Panc1 (cell line): ENCODE measurements around the gene TULP1. TPM values are rescaled to one million over a fixed set of nuclear protein-coding genes. Genes with fewer than 3 reads are reported as not detected.

ENCODE experiments used
- ATAC-seq: fragments of 200-7000 bp; cut with Tn5 transposase; 2 replicates; pipeline ENCODE4 v1.9.1; 2020; ENCODE audit warnings: mild to moderate bottlenecking, moderate library complexity
- BruUV-seq: library from RNA; stranded (reverse); fragments of 400-500 nt; replicated peaks from 2 replicates; lab custom pipeline; 2021; lab: Mats Ljungman, UMichigan
- CTCF ChIA-PET: fragments of 300-600 bp; sonication (Branson Sonifier 250); formaldehyde crosslinking; loops from one replicate; lab custom pipeline; 2022; ENCODE audit warnings: antibody characterized with exemption; lab: Charles Lee
- POLR2A ChIA-PET: fragments of 300-600 bp; sonication (Branson Sonifier 250); formaldehyde crosslinking; loops from one replicate; lab custom pipeline; 2022; ENCODE audit warnings: antibody characterized with exemption; lab: Charles Lee
- DNase-seq: peaks from one replicate; pipeline ENCODE4 v3.0.0-alpha.2; 2010; ENCODE audit warnings: low read depth, low spot score
- H3K27ac ChIP-seq: 2 replicates; pipeline ENCODE4 v1.5.1; 2011; ENCODE audit warnings: mild to moderate bottlenecking, low read length, inconsistent platforms
- H3K27me3 ChIP-seq: fragments of 200-500 bp; sonication (Bioruptor generic); 2 replicates; pipeline ENCODE4 v1.6.0; 2014; ENCODE audit warnings: low read length, inconsistent platforms; ENCODE audit not compliant: control insufficient read depth, insufficient read depth
- H3K36me3 ChIP-seq: fragments of 200-500 bp; sonication (Bioruptor generic); 2 replicates; pipeline ENCODE4 v1.5.1; 2014; ENCODE audit warnings: inconsistent platforms, mild to moderate bottlenecking, low read length, moderate library complexity; ENCODE audit not compliant: control insufficient read depth, insufficient read depth
- H3K4me1 ChIP-seq: 2 replicates; pipeline ENCODE4 v1.5.1; 2011; ENCODE audit warnings: inconsistent platforms, mild to moderate bottlenecking, low read length, moderate library complexity; ENCODE audit not compliant: control insufficient read depth, insufficient read depth
- H3K4me3 ChIP-seq, 2 experiments: 2 replicates each; pipeline ENCODE4 v1.5.1; 2011 to 2012; ENCODE audit warnings: low read depth in 2 of 2, low read length in 2 of 2, mild to moderate bottlenecking in 2 of 2, inconsistent platforms in 1 of 2, moderate library complexity in 1 of 2
- H3K9me3 ChIP-seq: fragments of 200-500 bp; sonication (Bioruptor generic); 2 replicates; pipeline ENCODE4 v1.5.1; 2014; ENCODE audit warnings: low read depth, mild to moderate bottlenecking, inconsistent platforms, low read length, moderate library complexity; ENCODE audit not compliant: control insufficient read depth, insufficient read depth
- POLR2AphosphoS5 ChIP-seq: IDR thresholded peaks from 2 replicates; pipeline ENCODE4 v1.6.1; 2012; ENCODE audit warnings: mild to moderate bottlenecking, low read depth, low read length, moderate library complexity
- SIN3A ChIP-seq: IDR thresholded peaks from 2 replicates; pipeline ENCODE4 v1.6.1; 2012; ENCODE audit warnings: low read depth, mild to moderate bottlenecking, low read length, moderate library complexity, borderline replicate concordance; ENCODE audit not compliant: insufficient read depth
- TCF7L2 ChIP-seq: IDR thresholded peaks from 2 replicates; pipeline ENCODE4 v1.6.1; 2011; ENCODE audit warnings: mild to moderate bottlenecking, low read depth, low read length, inconsistent platforms
- in situ Hi-C: cut with HindIII; loops from 2 replicates; pipeline ENCODE4 v1.10.0; 2016; ENCODE audit warnings: low sequenced_read_pairs, low pct_unique_long_range_greater_than_20kb
- intact Hi-C: fragments of 100-400 bp; cut with micrococcal nuclease; formaldehyde crosslinking; loops from one replicate; pipeline ENCODE4 v1.10.0; 2022; ENCODE audit not compliant: unreplicated experiment
- total RNA-seq: library from RNA; stranded (reverse); gene quantifications from one replicate; pipeline ENCODE4 v1.2.1, GENCODE V29; 2021; ENCODE audit not compliant: unreplicated experiment
- TF ChIP-seq, protein P1 (sequence below): fragments of 450-650 bp; IDR thresholded peaks from 2 replicates; pipeline ENCODE4 v1.5.1; 2017; ENCODE audit warnings: mild to moderate bottlenecking
- TF ChIP-seq, protein P2 (sequence below), 2 experiments: IDR thresholded peaks; 2 replicates each; pipeline ENCODE4 v1.6.1; 2011 to 2012; ENCODE audit warnings: low read depth in 2 of 2, control low read depth in 1 of 2, low read length in 1 of 2, mild to moderate bottlenecking in 1 of 2, moderate library complexity in 1 of 2; ENCODE audit not compliant: insufficient read depth in 1 of 2

Gene TULP1
- total RNA-seq, 1 experiment from 2014 or later = not detected

DNA sequence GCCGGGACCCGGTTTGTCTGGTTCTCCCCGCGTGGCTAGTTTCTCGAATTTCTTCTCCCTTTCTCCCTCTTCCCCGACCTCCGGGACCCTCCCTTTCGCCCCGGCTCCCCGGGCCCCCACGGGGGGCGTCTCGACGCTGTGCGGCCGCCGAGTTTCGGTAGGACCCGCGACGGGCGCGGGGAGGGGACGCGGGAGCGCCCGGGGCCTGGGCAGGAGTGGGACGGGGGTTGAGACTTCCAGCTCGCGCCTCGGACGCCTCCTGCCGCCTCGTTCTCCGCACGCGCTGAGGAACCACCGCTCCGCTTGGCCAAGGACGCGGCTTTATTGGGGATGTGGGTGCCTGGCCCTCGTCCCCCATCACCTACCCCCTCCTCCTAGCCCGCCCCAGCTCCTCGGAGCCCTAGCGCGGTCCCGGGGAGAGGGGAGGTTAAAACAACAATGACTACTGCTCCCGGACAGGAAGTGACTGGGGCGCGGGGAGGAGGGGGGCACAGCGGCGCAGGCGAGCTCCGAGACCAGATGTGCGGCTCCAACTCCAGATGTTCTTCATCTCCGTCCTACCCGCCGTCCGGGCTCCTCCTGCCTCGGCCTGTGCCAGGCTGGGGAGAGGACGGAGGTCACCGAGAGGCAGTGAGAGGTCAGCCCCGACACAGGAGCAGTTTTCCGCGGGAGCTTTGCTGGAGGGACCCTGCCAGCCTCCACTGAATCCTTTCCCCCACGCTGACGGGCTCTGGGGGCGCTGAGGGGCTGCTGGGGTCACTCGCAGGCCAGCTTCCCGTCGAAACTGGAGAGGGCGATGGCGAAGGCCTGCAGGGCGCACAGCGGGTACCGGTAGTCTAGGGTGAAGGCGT is 14.9 kb downstream of the TULP1 start:
- Histone ChIP-seq H3K27ac (peak overlapping the region; percentile 82), H3K9me3 (no peaks in the 10 kb centered on the region), H3K4me3 (peak overlapping the region; percentile 60 to 70), H3K36me3 (no peaks in the 10 kb centered on the region; the same call in 1 of the 2 replicates), H3K27me3 (no peaks in the 10 kb centered on the region), H3K4me1 (peaks cover 4% of the 10 kb centered on the region)
- in situ Hi-C loops (no loop called here), intact Hi-C loops (no loop called here)
- CTCF ChIA-PET = no interaction called here
- no TSS peak for BruUV-seq
- POLR2A ChIA-PET = no interaction called here
- TF ChIP-seq, protein P1, sequence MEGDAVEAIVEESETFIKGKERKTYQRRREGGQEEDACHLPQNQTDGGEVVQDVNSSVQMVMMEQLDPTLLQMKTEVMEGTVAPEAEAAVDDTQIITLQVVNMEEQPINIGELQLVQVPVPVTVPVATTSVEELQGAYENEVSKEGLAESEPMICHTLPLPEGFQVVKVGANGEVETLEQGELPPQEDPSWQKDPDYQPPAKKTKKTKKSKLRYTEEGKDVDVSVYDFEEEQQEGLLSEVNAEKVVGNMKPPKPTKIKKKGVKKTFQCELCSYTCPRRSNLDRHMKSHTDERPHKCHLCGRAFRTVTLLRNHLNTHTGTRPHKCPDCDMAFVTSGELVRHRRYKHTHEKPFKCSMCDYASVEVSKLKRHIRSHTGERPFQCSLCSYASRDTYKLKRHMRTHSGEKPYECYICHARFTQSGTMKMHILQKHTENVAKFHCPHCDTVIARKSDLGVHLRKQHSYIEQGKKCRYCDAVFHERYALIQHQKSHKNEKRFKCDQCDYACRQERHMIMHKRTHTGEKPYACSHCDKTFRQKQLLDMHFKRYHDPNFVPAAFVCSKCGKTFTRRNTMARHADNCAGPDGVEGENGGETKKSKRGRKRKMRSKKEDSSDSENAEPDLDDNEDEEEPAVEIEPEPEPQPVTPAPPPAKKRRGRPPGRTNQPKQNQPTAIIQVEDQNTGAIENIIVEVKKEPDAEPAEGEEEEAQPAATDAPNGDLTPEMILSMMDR = no peak
- TF ChIP-seq TCF7L2 = no peak
- no peak for TF ChIP-seq SIN3A
- no peak for TF ChIP-seq POLR2AphosphoS5
- TF ChIP-seq, protein P2, sequence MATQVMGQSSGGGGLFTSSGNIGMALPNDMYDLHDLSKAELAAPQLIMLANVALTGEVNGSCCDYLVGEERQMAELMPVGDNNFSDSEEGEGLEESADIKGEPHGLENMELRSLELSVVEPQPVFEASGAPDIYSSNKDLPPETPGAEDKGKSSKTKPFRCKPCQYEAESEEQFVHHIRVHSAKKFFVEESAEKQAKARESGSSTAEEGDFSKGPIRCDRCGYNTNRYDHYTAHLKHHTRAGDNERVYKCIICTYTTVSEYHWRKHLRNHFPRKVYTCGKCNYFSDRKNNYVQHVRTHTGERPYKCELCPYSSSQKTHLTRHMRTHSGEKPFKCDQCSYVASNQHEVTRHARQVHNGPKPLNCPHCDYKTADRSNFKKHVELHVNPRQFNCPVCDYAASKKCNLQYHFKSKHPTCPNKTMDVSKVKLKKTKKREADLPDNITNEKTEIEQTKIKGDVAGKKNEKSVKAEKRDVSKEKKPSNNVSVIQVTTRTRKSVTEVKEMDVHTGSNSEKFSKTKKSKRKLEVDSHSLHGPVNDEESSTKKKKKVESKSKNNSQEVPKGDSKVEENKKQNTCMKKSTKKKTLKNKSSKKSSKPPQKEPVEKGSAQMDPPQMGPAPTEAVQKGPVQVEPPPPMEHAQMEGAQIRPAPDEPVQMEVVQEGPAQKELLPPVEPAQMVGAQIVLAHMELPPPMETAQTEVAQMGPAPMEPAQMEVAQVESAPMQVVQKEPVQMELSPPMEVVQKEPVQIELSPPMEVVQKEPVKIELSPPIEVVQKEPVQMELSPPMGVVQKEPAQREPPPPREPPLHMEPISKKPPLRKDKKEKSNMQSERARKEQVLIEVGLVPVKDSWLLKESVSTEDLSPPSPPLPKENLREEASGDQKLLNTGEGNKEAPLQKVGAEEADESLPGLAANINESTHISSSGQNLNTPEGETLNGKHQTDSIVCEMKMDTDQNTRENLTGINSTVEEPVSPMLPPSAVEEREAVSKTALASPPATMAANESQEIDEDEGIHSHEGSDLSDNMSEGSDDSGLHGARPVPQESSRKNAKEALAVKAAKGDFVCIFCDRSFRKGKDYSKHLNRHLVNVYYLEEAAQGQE (IDR thresholded peaks at IDR 0.05; ENCODE audit: insufficient read depth in 1 of 2, low read depth in 2 of 2, low read length in 1 of 2) = no peak
- peak; percentile 20 for ATAC-seq
- DNase-seq = no peak

DNA sequence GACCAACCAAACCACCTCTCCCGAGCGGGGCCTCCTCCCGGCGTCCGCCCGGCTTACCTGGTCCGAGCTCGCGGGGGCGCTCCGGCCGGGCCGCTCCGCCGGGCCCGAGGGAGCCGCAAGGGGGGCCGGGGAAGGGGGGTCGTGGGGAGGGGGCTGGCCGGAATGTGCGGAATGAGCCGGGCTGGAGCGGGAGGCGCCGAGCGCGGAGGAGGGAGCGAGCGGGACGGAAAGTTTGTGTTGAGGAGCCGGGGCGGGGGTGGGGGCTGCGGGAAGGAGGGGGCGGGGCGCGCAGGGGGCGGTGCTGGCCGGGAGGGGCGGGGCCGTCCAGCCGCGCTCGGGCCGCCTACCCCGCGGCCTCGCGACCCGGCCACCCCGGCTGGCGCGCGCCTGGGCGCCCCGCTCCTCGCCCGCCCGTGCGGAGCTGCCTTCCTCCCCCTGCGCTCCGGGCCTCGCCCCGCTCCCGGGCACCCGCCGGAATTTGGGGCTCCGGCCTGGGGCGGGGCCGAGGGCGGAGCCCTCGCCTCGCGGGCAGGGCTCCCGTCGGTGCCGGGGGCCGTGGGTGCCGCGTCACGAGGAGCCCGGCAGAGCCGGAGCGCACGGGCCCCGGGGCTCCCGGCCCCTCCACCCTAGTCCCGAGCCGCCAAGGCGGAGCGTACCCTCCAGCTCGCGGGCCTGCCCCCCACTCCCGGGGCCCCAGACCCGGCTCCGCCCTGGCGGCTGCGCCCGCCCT is 15.7 kb downstream of the TULP1 start, which contains the start of gene TEAD3:
Gene TEAD3 (minus strand): TSS at position 239 of the 730 bp plus-strand sequence.
- peak; percentile 71 for ATAC-seq
- no peaks in the 10 kb centered on the region for H3K27me3 ChIP-seq
- DNase-seq = no peak
- peaks cover 8% of the 10 kb centered on the region for H3K4me1 ChIP-seq
- BruUV-seq = no TSS peak
- peak within 1 kb of the TSS; percentile 60 to 70 for H3K4me3 ChIP-seq
- peak within 1 kb of the TSS; percentile 82 for H3K27ac ChIP-seq
- ChIA-PET POLR2A (interaction anchor here (0.6 kb wide), 2 partner anchors 296 to 531 kb away, joined by 3 to 7 read pairs; no protein-coding TSS in a partner anchor), CTCF (interaction anchor here (0.5 kb wide), 1 partner anchor 55 kb away, joined by 3 read pairs; no protein-coding TSS in a partner anchor)
- TF ChIP-seq, protein P1 = no peak
- no peak for TF ChIP-seq SIN3A
- no peak for TF ChIP-seq POLR2AphosphoS5
- no peak for TF ChIP-seq TCF7L2
- TF ChIP-seq, protein P2 (IDR thresholded peaks at IDR 0.05; ENCODE audit: insufficient read depth in 1 of 2, low read depth in 2 of 2, low read length in 1 of 2) = no peak
- intact Hi-C loops = no loop called here
- H3K36me3 ChIP-seq = no peaks in the 10 kb centered on the region; the same call in 1 of the 2 replicates
- in situ Hi-C loops = no loop called here
- H3K9me3 ChIP-seq = no peaks in the 10 kb centered on the region
